CD4-positive, CD25-positive, alpha-beta regulatory T cell (primary cell): Measurements from ENCODE around the gene SLC25A21. TPM values are rescaled to one million over a fixed set of nuclear protein-coding genes. Genes with fewer than 3 reads are reported as not detected.

ENCODE experiments used
- ATAC-seq, 2 donors: fragments of 150-1000 bp; cut with Tn5 transposase; one replicate each; pipeline ENCODE4 v1.10.0; 2021; ENCODE audit warnings: low read depth in 2 of 2, moderate number of reproducible peaks in 2 of 2, moderate library complexity in 1 of 2
- DNase-seq, 3 donors: peaks; one replicate each; pipeline versions ENCODE4 v3.0.0 to v3.0.0-alpha.2; 2012 to 2022; ENCODE audit warnings: mixed read lengths in 1 of 3
- H3K27ac ChIP-seq: one replicate; pipeline ENCODE4 v1.7.0; 2013; ENCODE audit warnings: mild to moderate bottlenecking, low read length; ENCODE audit not compliant: insufficient read depth, poor library complexity, severe bottlenecking
- H3K27me3 ChIP-seq: one replicate; pipeline ENCODE4 v1.7.0; 2013; ENCODE audit warnings: low read length; ENCODE audit not compliant: control insufficient read depth, insufficient read depth
- H3K36me3 ChIP-seq: one replicate; pipeline ENCODE4 v1.7.0; 2013; ENCODE audit warnings: mild to moderate bottlenecking, low read length, moderate library complexity; ENCODE audit not compliant: control insufficient read depth, insufficient read depth
- H3K4me1 ChIP-seq: 2 replicates; pipeline ENCODE4 v1.7.0; 2013; ENCODE audit warnings: mild to moderate bottlenecking, low read length; ENCODE audit not compliant: insufficient read depth, control insufficient read depth, poor library complexity, severe bottlenecking
- H3K4me3 ChIP-seq: one replicate; pipeline ENCODE4 v1.7.0; 2013; ENCODE audit warnings: low read depth, mild to moderate bottlenecking, low read length, moderate library complexity
- H3K9me3 ChIP-seq, 2 experiments: 1 replicate in 1 of 2; 2 replicates in 1 of 2; pipeline ENCODE4 v1.7.0; 2013; ENCODE audit warnings: low read length in 2 of 2, mild to moderate bottlenecking in 1 of 2, moderate library complexity in 1 of 2; ENCODE audit not compliant: control insufficient read depth in 2 of 2
- H3K27ac Mint-ChIP-seq, 3 donors: one replicate each; pipeline ENCODE4 v1.8.0; 2020 to 2022; ENCODE audit warnings: mild to moderate bottlenecking in 3 of 3, mixed read lengths in 3 of 3, moderate library complexity in 2 of 3
- H3K27me3 Mint-ChIP-seq: one replicate; pipeline ENCODE4 v1.8.0; 2022; ENCODE audit warnings: mild to moderate bottlenecking, mixed read lengths
- H3K36me3 Mint-ChIP-seq: one replicate; pipeline ENCODE4 v1.8.0; 2020; ENCODE audit warnings: mixed read lengths
- H3K4me1 Mint-ChIP-seq, 4 donors: one replicate each; pipeline ENCODE4 v1.8.0; 2020 to 2022; ENCODE audit warnings: mixed read lengths in 4 of 4, mild to moderate bottlenecking in 1 of 4
- H3K4me3 Mint-ChIP-seq, 4 donors: one replicate each; pipeline ENCODE4 v1.8.0; 2020 to 2022; ENCODE audit warnings: mild to moderate bottlenecking in 4 of 4, mixed read lengths in 4 of 4, moderate library complexity in 3 of 4
- H3K9me3 Mint-ChIP-seq, 7 donors: one replicate each; pipeline ENCODE4 v1.8.0; 2020 to 2022; ENCODE audit warnings: mixed read lengths in 7 of 7, mild to moderate bottlenecking in 3 of 7, moderate library complexity in 2 of 7
- polyA plus RNA-seq, 4 donors: library from polyadenylated mRNA; unstranded; fragments of 300-500 nt; fragmentation: Illumina TruSeq; gene quantifications; one replicate each; pipeline ENCODE4 v1.2.3, GENCODE V29; 2021
- total RNA-seq: library from RNA; stranded (reverse); gene quantifications from one replicate; pipeline ENCODE4 v1.2.3, GENCODE V29; 2022

SLC25A21 gene
- total and polyA plus RNA-seq, 5 donors from 2014 or later: not detected

GRCh38 chr14:36653962-36654793 is 518.2 kb downstream of the SLC25A21 start:
- peaks cover 0 to 29% (median 12%) of the 10 kb centered on the region in 4 donors for H3K4me1 Mint-ChIP-seq
- Histone ChIP-seq H3K4me3 (no peak overlapping the region), H3K36me3 (no peaks in the 10 kb centered on the region), H3K4me1 (peaks cover 15% of the 10 kb centered on the region), H3K27ac (no peak overlapping the region), H3K27me3 (peaks cover 56% of the 10 kb centered on the region), H3K9me3 (peaks cover 0 to 4% of the 10 kb centered on the region in 2 experiments)
- H3K27me3 Mint-ChIP-seq: peaks cover 98% of the 10 kb centered on the region
- peaks cover 3% of the 10 kb centered on the region for H3K36me3 Mint-ChIP-seq
- peaks cover 0 to 16% (median 2%) of the 10 kb centered on the region in 7 donors for H3K9me3 Mint-ChIP-seq
- H3K4me3 Mint-ChIP-seq: no peak overlapping the region
- ATAC-seq (no peak), DNase-seq (no peak)
- no peak overlapping the region for H3K27ac Mint-ChIP-seq

- ATAC-seq: no peak
- Histone ChIP-seq H3K27me3 (peaks cover 62% of the 10 kb centered on the region), H3K4me1 (peaks cover 15% of the 10 kb centered on the region), H3K4me3 (no peak overlapping the region), H3K9me3 (peaks cover 0 to 4% of the 10 kb centered on the region in 2 experiments), H3K36me3 (no peaks in the 10 kb centered on the region), H3K27ac (no peak overlapping the region)
- peaks cover 0 to 13% (median 0%) of the 10 kb centered on the region in 7 donors for H3K9me3 Mint-ChIP-seq
- peaks cover 98% of the 10 kb centered on the region for H3K27me3 Mint-ChIP-seq
- no peak for DNase-seq
- no peak overlapping the region for H3K27ac Mint-ChIP-seq
- H3K4me3 Mint-ChIP-seq: no peak overlapping the region
- H3K4me1 Mint-ChIP-seq: peaks cover 0 to 26% (median 9%) of the 10 kb centered on the region in 4 donors
- peaks cover 3% of the 10 kb centered on the region for H3K36me3 Mint-ChIP-seq
These were observed 519.0 kb downstream of the SLC25A21 start for GRCh38 chr14:36653413-36653812.

GRCh38 chr14:36652542-36653201 is 519.7 kb downstream of the SLC25A21 start:
- no peak for DNase-seq
- peaks cover 98% of the 10 kb centered on the region for H3K27me3 Mint-ChIP-seq
- H3K4me3 Mint-ChIP-seq: no peak overlapping the region
- no peak overlapping the region for H3K27ac ChIP-seq
- H3K27ac Mint-ChIP-seq: peak overlapping the region in 1 of 3 donors; percentile 14
- H3K4me1 Mint-ChIP-seq: peaks cover 0 to 25% (median 9%) of the 10 kb centered on the region in 4 donors
- H3K9me3 ChIP-seq: peaks cover 0 to 4% of the 10 kb centered on the region in 2 experiments
- peaks cover 0 to 14% (median 0%) of the 10 kb centered on the region in 7 donors for H3K9me3 Mint-ChIP-seq
- H3K27me3 ChIP-seq: peaks cover 64% of the 10 kb centered on the region
- no peaks in the 10 kb centered on the region for H3K36me3 ChIP-seq
- H3K4me1 ChIP-seq: peaks cover 12% of the 10 kb centered on the region
- H3K4me3 ChIP-seq: no peak overlapping the region
- ATAC-seq: no peak
- H3K36me3 Mint-ChIP-seq: peaks cover 3% of the 10 kb centered on the region

DNA sequence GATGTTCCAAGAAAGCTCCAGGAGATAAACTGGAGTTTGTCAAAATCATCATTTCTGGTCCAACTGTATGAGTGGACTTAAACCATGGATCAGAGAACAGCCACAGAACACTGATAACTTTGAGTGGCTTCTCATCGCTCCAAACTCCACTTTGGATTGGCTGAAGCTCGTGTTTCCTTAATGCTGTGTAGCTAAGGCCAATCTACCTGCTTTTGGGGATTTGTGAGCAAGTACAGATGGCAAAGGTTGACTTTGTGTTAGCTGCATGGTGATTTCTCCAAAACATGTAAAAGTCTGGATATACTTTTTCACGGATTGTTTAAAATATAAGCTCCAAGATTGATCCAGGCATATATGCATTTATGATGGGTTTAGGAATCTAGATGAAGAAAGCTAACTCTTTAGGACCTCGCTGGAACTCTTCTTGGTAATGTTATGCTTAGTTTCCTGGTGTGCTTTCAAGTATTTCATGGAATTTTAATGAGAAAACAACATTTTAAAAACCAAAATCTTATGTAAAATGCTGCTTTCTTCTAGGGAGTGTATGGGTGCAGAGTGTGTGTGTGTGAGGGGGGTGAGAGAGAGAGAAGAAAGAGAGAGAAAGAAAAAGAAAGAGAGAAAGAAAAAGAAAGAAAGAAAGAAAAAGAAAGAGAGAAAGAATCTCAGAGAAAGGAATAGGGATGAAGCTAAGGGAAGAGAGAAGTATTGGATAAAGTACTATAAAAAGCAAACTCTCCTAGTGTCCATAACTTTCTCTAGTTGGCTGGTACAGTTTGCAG is 522.3 kb downstream of the SLC25A21 start:
- peaks cover 58% of the 10 kb centered on the region for H3K27me3 ChIP-seq
- no peak for ATAC-seq
- peaks cover 92% of the 10 kb centered on the region for H3K27me3 Mint-ChIP-seq
- no peaks in the 10 kb centered on the region for H3K36me3 Mint-ChIP-seq
- no peak overlapping the region for H3K27ac Mint-ChIP-seq
- H3K36me3 ChIP-seq: no peaks in the 10 kb centered on the region
- H3K4me3 Mint-ChIP-seq: no peak overlapping the region
- peaks cover 0 to 7% (median 0%) of the 10 kb centered on the region in 4 donors for H3K4me1 Mint-ChIP-seq
- H3K27ac ChIP-seq: no peak overlapping the region
- H3K9me3 Mint-ChIP-seq: peaks cover 0 to 7% (median 0%) of the 10 kb centered on the region in 7 donors
- DNase-seq: no peak
- H3K4me1 ChIP-seq: no peaks in the 10 kb centered on the region
- H3K4me3 ChIP-seq: no peak overlapping the region
- H3K9me3 ChIP-seq: peaks cover 0 to 4% of the 10 kb centered on the region in 2 experiments

GRCh38 chr14:36647824-36648753 is 524.3 kb downstream of the SLC25A21 start:
- no peak overlapping the region for H3K27ac Mint-ChIP-seq
- no peak overlapping the region for H3K4me3 Mint-ChIP-seq
- DNase-seq (no peak), ATAC-seq (no peak)
- H3K4me1 Mint-ChIP-seq: peaks cover 0 to 4% (median 0%) of the 10 kb centered on the region in 4 donors
- H3K9me3 Mint-ChIP-seq: peaks cover 0 to 7% (median 0%) of the 10 kb centered on the region in 7 donors
- no peaks in the 10 kb centered on the region for H3K36me3 ChIP-seq
- H3K27me3 ChIP-seq: peaks cover 39% of the 10 kb centered on the region
- H3K27ac ChIP-seq: no peak overlapping the region
- H3K27me3 Mint-ChIP-seq: peaks cover 81% of the 10 kb centered on the region
- no peaks in the 10 kb centered on the region for H3K4me1 ChIP-seq
- H3K36me3 Mint-ChIP-seq: no peaks in the 10 kb centered on the region
- H3K9me3 ChIP-seq: no peaks in the 10 kb centered on the region
- no peak overlapping the region for H3K4me3 ChIP-seq

GRCh38 chr14:36647417-36647823 is 525.0 kb downstream of the SLC25A21 start:
- Mint-ChIP-seq H3K4me1 (peaks cover 0 to 4% (median 0%) of the 10 kb centered on the region in 4 donors), H3K4me3 (no peak overlapping the region), H3K36me3 (no peaks in the 10 kb centered on the region), H3K27me3 (peaks cover 74% of the 10 kb centered on the region), H3K27ac (no peak overlapping the region), H3K9me3 (peaks cover 0 to 7% (median 0%) of the 10 kb centered on the region in 7 donors)
- H3K27ac ChIP-seq: no peak overlapping the region
- no peak for DNase-seq
- no peaks in the 10 kb centered on the region for H3K36me3 ChIP-seq
- no peaks in the 10 kb centered on the region for H3K9me3 ChIP-seq
- no peak overlapping the region for H3K4me3 ChIP-seq
- H3K4me1 ChIP-seq: no peaks in the 10 kb centered on the region
- ATAC-seq: no peak
- peaks cover 33% of the 10 kb centered on the region for H3K27me3 ChIP-seq
